Stimulated activated CD8-positive, alpha-beta memory T cell treated with anti-CD3 and anti-CD28 coated beads, Interleukin-4, amount 100 ng/mL, for 24 hours (primary cell): ENCODE measurements around the gene RHOF.

Source experiments
- DNase-seq: peaks from one replicate; pipeline ENCODE4 v3.0.0-alpha.2; 2020; ENCODE audit warnings: low read depth

Gene RHOF

GRCh38 chr12:121793440-121793837 lies at the start of gene RHOF:
Gene RHOF, minus strand, starts transcription at chr12:121793688. Its CDS starts 55 bp downstream, at chr12:121793633.
- no peak for DNase-seq

- no peak for DNase-seq
Measured at GRCh38 chr12:121839993-121840761, 46.7 kb upstream of the RHOF start.

GRCh38 chr12:121839106-121839992 lies 45.9 kb upstream of the RHOF start:
- peak; percentile 99 for DNase-seq

GRCh38 chr12:121838126-121838525 lies 44.6 kb upstream of the RHOF start:
- no peak for DNase-seq

- no peak for DNase-seq
Measured at GRCh38 chr12:121837680-121838079, 44.2 kb upstream of the RHOF start.

GRCh38 chr12:121831571-121832245 lies 38.2 kb upstream of the RHOF start:
- DNase-seq: no peak

- no peak for DNase-seq
Measured at GRCh38 chr12:121830588-121831265, 37.2 kb upstream of the RHOF start.

- DNase-seq: no peak
Measured at GRCh38 chr12:121830134-121830533, 36.6 kb upstream of the RHOF start.

GRCh38 chr12:121829250-121829918 lies 35.9 kb upstream of the RHOF start:
- no peak for DNase-seq

- no peak for DNase-seq
Measured at GRCh38 chr12:121828826-121829225, 35.3 kb upstream of the RHOF start.

GRCh38 chr12:121828306-121828705 lies 34.8 kb upstream of the RHOF start:
- DNase-seq: no peak

GRCh38 chr12:121827351-121828099 lies 34.0 kb upstream of the RHOF start:
- DNase-seq: no peak

GRCh38 chr12:121826318-121827150 lies 33.0 kb upstream of the RHOF start:
- DNase-seq: no peak

- no peak for DNase-seq
Measured at GRCh38 chr12:121825041-121825523, 31.6 kb upstream of the RHOF start.

GRCh38 chr12:121823727-121824115 lies 30.2 kb upstream of the RHOF start:
- DNase-seq: no peak

- no peak for DNase-seq
Measured at GRCh38 chr12:121823101-121823726, 29.7 kb upstream of the RHOF start.

- no peak for DNase-seq
Measured at GRCh38 chr12:121822393-121823100, 29.1 kb upstream of the RHOF start.

GRCh38 chr12:121820056-121820455 lies 26.6 kb upstream of the RHOF start:
- DNase-seq: no peak
